NCI-H1930 (cell line): ENCODE data around the gene PTPN6.

Experiments used
- DNase-seq, 2 experiments: peaks; one replicate each; lab custom pipeline; 2025; lab: John Stamatoyannopoulos, UW

The PTPN6 gene

DNA sequence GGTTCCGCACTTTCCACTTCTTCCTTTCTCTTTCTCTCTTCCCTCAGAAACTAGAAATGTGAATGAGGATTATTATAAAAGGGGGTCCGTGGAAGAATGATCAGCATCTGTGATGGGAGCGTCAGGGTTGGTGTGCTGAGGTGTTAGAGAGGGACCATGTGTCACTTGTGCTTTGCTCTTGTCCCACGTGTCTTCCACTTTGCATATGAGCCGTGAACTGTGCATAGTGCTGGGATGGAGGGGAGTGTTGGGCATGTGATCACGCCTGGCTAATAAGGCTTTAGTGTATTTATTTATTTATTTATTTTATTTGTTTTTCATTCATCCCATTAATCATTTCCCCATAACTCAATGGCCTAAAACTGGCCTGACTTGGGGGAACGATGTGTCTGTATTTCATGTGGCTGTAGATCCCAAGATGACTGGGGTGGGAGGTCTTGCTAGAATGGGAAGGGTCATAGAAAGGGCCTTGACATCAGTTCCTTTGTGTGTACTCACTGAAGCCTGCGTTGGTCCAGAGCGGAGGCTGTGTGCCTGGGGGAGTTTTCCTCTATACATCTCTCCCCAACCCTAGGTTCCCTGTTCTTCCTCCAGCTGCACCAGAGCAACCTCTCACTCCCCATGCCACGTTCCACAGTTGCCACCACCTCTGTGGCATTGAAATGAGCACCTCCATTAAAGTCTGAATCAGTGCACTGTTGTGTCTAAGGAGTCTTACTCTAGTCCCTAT lies 28.0 kb upstream of the PTPN6 start:
- DNase-seq = no peak

DNA sequence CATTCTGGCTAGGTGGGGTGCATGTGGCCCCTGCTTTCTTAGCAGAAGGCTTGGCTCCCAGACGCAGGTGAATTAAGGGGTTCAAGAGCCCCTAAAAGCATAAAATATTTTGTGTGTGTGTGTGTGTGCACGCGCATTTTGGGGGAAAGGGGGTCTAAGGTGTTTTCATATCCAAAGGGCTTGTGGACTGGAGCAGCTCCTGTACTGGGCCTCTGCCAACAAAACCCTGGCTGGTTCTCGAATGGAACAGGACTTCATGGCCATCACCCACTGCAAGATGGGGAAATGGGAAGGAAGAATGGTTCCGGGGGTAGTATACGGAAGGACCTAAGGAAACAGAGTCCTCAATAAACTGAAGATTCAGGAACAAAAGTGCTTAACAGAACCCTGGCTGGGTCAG lies 27.3 kb upstream of the PTPN6 start:
- DNase-seq = no peak

DNA sequence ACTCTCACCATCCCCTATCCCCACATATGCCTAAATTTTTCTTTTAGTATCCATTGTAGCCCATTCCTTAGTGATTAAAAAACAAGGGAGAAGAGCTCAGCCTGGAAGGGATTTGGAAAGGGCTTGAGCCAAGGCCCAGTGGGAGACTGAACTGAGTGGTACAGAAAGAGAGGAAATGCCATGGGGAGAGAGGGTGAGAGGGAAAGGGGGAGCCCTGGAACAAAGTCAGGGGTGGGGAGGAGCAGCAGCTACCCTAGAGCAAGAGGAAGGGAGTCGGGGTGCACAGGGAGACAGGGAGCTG lies 26.0 kb upstream of the PTPN6 start:
- DNase-seq = no peak

DNA sequence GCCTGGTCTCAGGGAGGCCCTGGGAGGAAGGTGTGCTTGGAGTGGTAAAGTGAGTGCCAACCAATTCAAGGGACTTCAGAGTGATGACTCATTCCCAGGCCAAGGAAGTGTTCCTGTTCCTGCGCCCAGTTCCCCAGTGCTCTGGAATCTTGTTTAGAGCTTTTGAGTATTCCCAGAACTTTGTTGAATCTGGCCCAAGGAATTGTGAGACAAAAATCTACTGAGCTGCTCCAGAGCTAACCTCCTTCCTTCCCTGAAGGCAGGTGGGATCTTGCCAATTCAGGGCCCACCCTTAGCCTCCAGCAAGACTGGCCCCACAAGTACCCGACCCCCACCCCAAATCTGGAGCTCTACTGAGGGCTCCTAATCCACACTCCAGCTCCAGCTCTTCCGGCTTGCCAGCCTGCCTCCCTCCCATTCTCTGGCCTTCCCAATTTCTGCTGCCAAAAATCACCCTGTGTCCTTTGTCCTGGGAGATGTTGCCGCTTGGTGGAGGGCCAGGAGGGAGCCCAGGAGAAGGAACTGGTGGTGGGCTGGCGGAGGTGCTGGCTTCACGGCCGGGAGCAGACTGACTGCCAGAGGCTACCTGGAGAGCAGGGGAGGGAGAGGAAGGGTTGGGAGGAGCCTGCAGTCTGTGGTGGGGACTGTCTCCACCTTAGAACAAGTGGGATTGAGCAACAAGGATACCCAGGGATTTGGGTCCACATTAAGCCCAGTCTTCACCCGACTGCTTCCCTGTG lies 25.4 kb upstream of the PTPN6 start:
- DNase-seq = no peak

DNA sequence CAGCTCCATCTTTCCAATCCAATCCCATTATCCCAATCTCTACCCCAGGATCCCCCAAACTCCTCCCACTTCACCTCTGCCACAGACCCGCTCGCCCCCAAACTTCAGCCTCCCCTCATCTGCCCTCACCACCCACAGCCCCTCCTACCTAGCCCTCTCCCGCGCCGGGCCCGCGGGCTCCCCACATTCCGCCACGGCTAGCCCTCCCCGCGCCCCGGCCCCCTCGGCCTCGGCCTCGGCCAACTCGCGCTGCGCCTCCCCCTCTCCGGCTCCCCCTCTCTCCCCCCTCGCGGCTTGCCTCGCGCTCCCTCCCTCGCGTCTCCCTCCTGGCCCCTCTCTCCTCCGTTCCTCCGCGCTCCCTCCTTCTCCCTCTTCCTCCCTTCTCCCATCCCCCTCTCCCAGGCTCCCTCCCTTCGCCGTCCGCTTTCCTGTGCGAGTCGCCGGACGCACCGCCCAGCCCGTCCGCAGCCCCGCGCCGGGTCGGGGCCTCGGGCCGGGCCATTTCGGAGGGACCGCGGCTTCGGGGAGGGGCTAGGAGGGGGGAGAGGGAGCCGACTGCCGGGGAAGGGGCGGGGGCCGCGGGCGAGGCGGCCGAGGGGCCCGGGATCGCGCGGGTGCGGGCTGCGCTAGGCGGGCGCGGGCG lies 23.7 kb upstream of the PTPN6 start, which contains the start of gene ATN1:
Gene ATN1, plus strand, starts transcription at position 581 of the 643 bp plus-strand sequence. CDS start 6,043 bp downstream, outside the sequence.
- peak; percentile 60 to 61 for DNase-seq

DNA sequence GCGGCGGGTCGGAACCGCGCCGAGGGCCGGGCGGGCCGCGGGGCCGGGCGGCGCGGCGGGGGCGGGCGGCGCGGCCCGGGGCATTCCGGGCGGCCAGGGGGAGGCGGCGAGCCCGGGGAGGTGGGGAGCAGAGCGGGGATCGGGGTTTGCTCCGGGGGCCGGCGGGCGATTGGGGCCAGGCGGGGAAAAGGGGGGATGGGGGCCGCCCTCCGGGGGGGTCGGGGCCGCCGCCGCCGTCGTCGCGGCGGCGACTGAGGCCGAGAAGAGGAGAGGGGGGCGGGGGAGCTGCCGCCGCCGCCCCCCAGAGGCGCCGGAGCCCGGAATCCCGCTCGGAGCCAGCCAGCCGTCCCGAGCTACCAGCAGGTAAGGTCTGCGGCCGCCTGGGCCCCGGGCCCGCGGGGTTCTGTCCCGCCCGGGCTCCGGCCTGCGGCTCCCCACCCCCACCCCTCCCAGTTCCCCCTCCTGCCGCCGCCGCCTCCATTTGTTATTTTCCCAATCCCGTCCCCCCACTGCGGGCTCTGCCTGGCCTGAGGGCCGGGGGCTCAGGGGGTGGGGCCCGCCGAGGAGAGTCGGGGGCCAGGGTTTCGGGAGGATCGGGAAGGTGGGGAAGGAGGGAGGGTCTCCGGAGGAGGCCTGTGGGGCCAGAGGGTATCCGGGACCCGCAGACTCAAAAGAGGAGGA lies 23.0 kb upstream of the PTPN6 start:
- no peak for DNase-seq

DNA sequence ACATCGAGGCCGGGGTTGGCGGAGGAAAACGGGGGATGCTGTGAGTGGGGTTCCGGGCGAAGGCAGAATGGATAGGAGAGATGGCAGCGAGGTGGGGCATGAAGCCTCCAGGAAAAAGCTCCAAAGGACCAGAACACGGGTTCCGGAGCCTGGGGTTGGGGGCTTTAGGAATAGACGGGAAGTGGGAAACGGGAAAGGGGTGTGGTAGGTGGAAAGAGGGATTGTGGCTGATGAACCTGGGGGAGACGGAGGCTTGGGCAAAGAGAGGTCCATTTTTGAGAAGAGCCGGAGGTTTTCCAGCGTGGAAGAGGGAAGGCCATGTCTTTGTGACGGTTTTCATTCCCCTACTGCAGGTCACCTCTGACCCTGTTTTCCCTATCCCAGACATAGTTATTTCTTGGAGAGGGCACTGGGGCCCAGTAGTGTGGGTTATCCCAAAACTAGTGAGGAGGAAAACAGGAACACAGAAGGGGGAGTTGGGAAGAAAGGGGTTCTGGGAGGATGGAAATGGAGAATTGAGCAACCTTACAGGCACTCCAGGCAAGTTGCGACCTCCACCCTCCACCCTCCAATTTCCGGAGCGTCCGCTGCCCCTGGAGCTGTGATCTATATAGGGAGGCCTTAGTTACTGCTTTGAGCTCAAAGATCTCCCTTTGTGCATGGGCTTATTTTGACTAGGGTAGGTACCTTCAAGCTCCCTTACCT lies 22.3 kb upstream of the PTPN6 start:
- no peak for DNase-seq

DNA sequence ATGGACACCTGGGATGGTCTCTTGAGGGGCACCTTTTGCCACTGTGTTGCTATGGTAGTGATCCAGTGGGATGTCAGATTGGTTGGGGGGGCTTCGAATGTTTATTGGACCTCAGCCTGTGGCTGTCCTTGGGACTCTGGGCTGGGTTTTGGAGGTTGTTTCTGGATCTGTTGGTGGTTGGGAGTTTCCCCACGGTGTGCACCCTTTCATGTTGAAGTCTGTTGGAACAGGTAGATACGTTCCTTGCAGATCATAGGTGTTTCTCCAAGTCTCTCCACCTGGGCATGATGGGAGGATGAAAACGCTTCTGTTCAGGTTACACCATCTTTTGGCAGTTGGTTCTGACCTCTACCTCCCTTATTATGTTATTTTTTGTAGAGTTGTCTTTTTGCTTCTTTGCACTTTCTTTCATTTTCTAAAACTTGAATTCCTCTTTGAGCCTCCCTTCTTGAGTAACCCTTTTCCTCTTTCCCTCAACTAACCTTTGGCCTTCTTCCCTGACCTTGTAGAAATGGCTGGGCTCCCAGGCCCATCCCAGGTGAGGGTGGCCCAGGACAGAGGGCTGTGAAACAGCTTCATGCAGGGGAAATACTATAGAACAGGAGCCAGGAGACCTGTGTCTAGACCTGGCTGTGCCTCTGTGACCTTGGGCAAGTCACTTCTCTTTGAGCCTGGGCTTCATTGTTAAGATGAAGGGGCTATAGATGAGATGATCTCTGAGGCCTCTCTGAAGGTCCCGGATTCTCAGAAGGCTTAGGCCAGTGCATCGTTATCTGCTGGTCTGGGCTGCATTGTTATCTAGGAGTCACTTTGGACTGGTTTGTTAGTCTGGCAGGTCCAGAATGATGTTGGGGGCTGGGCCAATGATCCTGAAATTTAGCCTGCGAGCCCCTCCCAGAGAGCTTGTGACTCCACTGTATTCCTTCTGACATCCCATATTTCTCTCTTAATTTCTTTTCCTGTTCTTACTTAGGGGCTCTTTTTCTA lies 21.4 kb upstream of the PTPN6 start:
- DNase-seq = no peak

DNA sequence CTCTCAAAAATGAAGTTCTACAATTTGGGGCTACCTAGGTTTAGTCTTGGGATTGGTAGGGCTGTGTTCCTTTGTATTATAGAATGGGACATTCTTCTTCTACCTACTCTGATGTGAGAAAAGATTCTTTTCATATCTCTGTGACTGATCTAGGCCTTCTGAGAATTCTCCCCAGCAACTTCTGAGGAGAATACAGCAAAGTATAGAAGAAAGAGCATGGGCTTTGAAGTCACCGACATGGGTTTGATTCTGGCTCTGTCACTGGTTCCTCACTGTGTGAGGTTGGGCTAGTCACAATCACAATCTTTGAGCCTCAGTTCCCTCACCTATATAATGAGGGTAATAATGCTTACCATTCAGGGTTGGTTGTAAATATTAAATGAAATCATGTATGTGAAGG lies 18.4 kb upstream of the PTPN6 start:
- DNase-seq = no peak

DNA sequence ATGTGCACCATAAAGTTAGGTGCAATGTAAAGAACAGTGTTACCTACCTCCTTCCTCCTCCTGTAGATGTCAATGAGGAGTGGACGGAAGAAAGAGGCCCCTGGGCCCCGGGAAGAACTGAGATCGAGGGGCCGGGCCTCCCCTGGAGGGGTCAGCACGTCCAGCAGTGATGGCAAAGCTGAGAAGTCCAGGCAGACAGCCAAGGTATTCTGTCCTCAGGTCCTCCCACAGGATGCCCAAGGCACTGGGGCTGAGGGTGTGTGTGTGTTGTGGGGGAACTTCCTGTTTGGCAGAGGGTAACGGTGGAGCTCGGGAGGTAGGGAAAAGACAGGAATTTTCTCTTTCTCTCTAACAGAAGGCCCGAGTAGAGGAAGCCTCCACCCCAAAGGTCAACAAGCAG lies 17.0 kb upstream of the PTPN6 start:
- DNase-seq = no peak

DNA sequence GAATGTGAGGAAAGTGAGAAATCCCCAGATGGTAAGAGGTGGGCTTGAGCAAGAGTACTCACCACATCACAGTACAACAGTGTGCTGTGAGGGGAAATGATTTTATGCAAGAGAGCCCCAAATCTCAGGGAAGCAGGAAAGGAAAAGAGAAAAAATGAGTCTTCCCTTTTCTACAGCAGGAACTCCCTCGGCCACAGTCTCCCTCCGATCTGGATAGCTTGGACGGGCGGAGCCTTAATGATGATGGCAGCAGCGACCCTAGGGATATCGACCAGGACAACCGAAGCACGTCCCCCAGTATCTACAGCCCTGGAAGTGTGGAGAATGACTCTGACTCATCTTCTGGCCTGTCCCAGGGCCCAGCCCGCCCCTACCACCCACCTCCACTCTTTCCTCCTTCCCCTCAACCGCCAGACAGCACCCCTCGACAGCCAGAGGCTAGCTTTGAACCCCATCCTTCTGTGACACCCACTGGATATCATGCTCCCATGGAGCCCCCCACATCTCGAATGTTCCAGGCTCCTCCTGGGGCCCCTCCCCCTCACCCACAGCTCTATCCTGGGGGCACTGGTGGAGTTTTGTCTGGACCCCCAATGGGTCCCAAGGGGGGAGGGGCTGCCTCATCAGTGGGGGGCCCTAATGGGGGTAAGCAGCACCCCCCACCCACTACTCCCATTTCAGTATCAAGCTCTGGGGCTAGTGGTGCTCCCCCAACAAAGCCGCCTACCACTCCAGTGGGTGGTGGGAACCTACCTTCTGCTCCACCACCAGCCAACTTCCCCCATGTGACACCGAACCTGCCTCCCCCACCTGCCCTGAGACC lies 15.6 kb upstream of the PTPN6 start:
- no peak for DNase-seq

DNA sequence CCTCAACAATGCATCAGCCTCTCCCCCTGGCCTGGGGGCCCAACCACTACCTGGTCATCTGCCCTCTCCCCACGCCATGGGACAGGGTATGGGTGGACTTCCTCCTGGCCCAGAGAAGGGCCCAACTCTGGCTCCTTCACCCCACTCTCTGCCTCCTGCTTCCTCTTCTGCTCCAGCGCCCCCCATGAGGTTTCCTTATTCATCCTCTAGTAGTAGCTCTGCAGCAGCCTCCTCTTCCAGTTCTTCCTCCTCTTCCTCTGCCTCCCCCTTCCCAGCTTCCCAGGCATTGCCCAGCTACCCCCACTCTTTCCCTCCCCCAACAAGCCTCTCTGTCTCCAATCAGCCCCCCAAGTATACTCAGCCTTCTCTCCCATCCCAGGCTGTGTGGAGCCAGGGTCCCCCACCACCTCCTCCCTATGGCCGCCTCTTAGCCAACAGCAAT lies 14.9 kb upstream of the PTPN6 start:
- no peak for DNase-seq

DNA sequence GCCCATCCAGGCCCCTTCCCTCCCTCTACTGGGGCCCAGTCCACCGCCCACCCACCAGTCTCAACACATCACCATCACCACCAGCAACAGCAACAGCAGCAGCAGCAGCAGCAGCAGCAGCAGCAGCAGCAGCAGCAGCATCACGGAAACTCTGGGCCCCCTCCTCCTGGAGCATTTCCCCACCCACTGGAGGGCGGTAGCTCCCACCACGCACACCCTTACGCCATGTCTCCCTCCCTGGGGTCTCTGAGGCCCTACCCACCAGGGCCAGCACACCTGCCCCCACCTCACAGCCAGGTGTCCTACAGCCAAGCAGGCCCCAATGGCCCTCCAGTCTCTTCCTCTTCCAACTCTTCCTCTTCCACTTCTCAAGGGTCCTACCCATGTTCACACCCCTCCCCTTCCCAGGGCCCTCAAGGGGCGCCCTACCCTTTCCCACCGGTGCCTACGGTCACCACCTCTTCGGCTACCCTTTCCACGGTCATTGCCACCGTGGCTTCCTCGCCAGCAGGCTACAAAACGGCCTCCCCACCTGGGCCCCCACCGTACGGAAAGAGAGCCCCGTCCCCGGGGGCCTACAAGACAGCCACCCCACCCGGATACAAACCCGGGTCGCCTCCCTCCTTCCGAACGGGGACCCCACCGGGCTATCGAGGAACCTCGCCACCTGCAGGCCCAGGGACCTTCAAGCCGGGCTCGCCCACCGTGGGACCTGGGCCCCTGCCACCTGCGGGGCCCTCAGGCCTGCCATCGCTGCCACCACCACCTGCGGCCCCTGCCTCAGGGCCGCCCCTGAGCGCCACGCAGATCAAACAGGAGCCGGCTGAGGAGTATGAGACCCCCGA lies 14.3 kb upstream of the PTPN6 start:
- DNase-seq = peak; percentile 78 to 86

DNA sequence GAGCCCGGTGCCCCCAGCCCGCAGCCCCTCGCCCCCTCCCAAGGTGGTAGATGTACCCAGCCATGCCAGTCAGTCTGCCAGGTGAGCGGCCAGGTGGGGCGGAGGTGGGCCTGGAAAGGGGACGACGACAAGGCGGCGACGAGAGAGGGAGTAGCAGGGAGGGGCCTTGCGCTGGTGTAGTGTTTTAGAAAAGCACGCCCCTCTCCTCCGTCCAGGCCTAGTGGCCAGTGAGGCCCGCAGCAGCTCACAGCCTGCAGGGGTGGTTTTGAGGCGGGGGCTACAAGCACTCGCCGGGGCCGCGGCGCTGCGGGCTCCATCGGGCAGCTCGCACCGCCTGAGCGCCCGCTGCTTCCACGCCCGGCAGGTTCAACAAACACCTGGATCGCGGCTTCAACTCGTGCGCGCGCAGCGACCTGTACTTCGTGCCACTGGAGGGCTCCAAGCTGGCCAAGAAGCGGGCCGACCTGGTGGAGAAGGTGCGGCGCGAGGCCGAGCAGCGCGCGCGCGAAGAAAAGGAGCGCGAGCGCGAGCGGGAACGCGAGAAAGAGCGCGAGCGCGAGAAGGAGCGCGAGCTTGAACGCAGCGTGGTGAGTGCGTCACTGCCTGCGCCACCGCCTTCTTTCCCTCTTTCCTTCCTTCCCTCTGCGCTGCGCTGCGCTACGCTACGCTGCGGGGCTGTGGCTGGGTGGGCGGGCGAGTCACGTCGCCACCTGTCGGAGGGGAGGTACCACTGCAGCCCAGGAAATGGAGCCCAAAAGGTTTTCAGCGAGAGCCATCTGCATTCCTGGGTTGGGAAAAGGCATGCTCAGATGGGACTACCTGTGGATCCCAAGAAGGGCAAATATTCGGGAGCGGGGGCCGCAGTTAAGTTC lies 13.4 kb upstream of the PTPN6 start:
- peak; percentile 95 to 98 for DNase-seq

DNA sequence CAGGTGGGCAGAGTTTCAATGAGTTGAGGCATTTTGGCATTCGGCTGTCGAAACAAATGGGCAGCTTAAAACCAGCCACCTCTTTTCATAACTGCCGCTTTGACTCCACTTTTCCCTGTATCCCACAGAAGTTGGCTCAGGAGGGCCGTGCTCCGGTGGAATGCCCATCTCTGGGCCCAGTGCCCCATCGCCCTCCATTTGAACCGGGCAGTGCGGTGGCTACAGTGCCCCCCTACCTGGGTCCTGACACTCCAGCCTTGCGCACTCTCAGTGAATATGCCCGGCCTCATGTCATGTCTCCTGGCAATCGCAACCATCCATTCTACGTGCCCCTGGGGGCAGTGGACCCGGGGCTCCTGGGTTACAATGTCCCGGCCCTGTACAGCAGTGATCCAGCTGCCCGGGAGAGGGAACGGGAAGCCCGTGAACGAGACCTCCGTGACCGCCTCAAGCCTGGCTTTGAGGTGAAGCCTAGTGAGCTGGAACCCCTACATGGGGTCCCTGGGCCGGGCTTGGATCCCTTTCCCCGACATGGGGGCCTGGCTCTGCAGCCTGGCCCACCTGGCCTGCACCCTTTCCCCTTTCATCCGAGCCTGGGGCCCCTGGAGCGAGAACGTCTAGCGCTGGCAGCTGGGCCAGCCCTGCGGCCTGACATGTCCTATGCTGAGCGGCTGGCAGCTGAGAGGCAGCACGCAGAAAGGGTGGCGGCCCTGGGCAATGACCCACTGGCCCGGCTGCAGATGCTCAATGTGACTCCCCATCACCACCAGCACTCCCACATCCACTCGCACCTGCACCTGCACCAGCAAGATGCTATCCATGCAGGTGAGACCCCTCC lies 12.6 kb upstream of the PTPN6 start:
- no peak for DNase-seq

DNA sequence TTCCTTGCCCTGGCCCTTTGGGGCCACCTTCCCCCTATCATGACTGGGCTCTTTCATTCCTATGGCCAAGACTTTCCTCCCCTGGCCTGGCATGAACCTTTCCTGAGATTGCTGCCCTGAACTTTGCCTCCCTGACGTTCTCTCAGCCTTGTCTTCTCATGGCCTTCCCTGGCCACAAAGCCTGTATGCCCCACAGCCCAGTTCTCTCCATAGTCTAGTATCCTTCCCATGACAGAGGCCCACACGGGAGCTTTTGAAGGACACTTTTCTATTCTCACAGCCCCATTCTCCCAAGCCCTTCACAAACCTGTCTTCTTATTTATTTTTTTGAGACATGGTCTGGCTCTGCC lies 12.0 kb upstream of the PTPN6 start:
- no peak for DNase-seq

DNA sequence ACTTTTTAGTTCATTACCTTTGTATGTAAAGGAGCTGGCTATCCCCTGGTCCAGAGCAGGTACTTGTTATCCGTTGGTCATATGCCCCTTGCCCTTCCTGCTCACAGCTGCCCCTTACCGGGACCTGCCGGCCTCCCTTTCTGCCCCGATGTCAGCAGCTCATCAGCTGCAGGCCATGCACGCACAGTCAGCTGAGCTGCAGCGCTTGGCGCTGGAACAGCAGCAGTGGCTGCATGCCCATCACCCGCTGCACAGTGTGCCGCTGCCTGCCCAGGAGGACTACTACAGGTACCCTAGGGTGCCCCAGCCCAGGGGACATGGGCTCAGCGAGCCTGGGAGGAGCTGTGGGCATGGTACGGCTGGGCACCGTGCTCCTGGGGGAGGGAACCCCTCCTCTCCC lies 9.9 kb upstream of the PTPN6 start:
- DNase-seq = no peak
